OCI-M2 (cell line): ENCODE results near the gene RBM34.
"Not testable (repeated sequence)": the region's sequence is repeated elsewhere in the genome, so short reads cannot be mapped to it uniquely, and the experiment has no call there.

Source experiments
- DNase-seq: peaks from one replicate; lab custom pipeline; 2025; ENCODE audit not compliant: unreplicated experiment; lab: John Stamatoyannopoulos, UW

The RBM34 gene

DNA sequence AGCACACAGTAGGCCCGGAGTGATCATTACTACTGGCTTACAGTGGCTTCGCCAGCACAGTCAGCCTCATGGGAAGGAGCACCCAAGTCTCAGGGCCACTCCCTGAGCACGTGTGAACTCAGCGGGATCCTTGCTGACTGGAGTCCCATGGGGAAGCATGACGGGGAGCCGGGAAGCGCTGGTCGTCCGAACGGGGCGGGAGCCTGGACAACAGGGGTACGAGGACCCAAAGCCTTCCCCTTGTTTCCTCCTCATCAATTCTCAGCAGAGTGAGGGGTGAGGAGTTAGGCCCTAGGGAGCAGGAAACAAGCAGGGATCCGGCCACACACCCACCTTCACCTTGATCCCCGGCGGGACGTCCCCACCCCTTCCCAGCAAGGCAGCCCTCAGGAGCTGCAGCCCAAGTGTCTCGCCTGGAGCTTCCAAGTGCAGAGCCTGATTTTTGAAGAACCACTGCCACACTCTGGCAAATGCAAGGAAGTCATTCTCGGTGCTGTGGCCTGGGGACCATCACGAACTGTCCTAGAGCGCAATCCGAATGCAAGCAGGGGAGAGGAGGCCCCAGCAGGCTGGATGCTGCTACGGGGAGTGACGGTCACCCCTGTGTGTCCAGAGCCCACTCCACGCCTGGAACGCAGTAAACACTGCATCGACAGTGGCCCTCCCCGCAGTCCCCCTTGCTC lies 67.9 kb downstream of the RBM34 start:
- no peak for DNase-seq

DNA sequence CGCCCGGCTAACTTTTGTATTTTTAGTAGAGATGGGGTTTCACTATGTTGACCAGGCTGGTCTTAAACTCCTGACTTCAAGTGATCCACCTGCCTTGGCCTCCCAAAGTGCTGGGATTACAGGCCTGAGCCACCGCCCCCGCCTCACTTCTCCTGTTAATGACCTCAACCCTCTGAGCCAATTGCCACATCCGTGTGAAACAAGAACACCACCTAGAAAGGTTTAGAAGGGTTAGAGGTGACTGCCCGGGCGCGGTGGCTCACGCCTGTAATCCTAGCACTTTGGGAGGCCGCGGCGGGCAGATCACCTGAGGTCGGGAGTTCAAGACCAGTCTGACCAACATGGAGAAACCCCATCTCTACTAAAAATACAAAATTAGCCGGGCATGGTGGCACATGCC lies 68.6 kb downstream of the RBM34 start:
- not testable (repeated sequence) for DNase-seq

DNA sequence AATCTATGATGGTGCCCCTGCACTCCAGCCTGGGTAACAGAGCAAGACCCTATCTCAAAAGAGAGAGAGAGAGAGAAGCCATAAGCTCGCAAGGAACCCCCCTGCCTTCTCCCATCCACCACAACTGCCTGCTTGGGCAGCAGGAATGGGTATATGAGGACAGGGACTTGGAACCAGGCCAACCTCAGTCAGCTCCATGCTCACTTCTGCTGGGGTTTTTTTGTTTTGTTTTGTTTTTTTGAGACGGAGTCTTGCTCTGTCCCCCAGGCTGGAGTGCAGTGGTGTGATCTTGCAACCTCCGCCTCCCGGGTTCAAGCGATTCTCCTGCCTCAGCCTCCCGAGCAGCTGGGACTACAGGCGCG lies 69.0 kb downstream of the RBM34 start:
- DNase-seq, result not testable (repeated sequence)

DNA sequence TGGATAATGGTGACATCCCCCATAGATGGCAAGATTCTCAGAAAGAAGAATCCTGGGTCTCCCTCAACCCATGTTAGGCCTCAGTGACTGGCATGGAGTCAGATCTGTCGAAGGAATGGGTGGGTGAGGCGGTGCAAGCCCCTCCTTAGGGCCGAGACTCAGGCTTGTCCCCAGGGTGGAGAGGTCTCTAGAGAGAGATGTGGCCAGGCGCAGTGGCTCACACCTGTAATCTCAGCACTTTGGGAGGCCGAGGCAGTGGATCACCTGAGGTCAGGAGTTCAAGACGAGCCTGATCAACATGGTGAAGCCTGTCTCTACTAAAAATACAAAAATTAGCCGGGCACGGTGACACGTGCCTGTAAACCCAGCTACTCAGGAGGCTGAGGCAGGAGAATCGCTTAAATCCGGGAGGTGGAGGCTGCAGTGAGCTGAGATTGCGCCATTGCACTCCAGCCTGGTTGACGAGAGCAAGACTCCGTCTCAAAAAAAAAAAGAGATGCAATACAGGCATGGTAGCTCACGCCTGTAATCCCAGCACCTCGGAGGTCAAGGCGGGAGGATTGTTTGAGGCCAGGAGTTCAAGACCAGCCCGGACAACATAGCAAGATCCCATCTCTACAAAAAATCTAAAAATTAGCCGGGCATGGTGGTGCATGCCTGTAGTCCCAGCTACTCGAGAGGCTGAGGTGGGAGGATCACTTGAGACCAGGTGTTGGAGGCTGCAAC lies 69.6 kb downstream of the RBM34 start:
- DNase-seq, result not testable (repeated sequence)

DNA sequence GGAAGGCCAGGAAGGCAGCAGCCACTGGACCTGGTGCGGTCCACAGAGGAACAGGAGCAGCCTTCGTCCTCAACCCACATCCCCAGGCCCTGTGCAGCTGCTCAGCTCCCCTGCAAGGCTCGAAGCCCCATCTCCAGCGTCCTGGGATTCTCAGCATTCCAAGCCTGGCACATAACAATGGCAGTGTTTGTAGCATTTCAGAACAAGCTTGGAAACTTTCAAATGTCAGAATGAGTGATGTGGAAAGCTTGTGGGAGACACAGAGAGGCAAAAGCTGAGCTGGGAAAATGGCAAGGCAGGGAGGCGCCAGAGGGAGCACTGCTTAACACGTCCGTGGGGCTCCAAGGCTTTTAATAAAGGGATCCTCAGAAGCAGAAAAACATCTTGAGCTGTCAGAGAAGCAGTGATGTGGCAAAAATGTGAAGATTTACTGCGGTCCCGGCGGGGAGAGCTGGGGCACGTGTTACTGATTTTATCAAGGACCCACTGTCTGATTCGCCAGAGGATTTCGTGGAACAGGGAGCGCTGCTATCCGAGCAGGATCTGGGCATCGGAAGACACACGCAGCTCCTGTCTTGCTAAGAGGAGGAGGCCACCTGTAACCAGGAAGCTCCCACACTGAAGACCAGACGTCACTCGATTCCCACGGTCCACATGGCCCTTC lies 70.5 kb downstream of the RBM34 start:
- no peak for DNase-seq

DNA sequence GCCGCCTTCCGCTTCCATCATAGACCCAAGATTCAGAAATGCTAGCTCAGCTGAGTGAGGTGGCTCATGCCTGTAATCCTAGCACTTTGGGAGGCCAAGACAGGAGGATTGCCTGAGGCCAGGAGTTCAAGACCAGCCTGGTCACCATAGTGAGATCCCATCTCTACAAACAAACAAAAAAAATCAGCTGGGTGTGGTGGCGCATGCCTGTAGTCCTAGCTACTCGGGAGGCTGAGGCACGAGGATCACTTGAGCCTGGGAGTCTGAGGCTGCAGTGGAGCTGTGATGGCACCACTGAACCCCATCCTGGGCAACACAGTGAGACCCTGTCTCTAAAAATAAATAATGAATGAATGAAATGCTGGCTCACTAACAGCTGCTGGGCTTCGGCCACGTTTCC lies 72.1 kb downstream of the RBM34 start:
- DNase-seq, result no peak

DNA sequence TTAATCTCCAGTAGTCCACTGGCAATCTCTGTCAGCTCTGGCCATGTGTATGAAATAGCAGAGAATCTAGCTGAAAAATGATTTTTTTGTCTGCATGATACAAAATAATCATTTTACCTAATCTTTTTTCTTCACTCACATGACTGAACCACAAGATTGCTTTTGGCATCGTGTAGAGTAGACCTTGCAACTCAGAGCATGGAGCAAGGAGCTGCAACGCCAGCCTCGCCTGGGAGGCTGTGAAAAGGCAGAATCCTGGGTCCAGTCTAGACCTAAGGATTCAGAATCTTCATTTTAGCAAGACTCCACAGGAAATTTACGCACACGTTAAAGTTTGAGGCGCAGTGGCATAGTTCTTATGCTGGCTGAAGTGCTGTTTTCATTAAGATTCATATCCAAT lies 72.6 kb downstream of the RBM34 start:
- DNase-seq, result no peak

DNA sequence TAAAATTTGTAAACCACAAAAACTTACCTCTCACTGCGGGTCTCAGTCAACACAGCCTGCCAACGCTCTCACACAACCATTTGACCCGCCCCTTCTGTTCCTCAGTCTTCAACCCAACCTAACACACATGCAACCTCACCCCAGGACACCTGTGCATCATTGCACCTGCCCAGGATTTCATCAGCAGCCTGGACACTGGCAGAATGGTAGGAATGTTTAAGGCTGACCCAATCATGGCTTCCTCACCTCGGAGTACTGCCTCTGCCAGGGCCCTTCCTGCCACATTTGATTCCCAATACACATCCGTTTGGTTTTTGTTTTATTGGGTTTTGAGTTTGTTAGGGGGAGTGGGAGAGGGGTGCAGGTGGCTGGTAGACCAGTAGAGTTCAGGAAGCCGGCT lies 73.1 kb downstream of the RBM34 start:
- no peak for DNase-seq

DNA sequence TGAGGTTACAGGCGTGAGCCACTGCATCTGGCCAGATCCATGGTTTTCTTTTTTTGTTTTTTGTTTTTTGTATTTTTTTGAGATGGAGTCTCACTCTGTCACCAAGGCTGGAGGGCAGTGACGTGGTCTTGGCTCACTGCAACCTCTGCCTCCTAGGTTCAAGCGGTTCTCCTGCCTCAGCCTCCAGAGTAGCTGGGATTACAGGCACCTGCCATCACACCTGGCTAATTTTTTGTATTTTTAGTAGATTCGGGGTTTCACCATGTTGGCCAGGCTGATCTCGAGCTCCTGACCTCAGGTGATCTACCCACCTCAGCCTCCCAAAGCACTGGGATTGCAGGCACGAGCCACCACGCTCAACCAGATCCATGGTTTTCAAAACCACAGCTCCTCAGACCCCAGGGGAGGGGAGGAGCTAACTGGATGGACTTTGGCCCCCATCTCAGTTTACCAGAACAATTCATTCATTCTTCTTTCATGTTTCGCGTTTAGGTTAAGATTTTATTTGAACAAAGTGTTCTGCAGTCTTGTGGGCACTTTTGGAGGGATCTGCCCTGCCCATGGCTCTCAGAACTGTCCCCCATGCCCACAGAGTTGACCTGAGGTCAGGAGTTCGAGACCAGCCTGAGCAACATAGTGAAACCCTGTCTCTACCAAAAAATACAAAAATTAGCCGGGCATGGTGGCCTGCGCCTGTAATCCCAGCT lies 75.5 kb downstream of the RBM34 start:
- not testable (repeated sequence) for DNase-seq
